ENCODE results near the gene ZNF689. TPM values are rescaled to one million over a fixed set of nuclear protein-coding genes. Genes with fewer than 3 reads are reported as not detected.
A peak's percentile ranks its signal among the peaks of the same experiment; 100 is the strongest.

ZNF689 gene
- total RNA-seq, 1 donor = 6.9 TPM

DNA sequence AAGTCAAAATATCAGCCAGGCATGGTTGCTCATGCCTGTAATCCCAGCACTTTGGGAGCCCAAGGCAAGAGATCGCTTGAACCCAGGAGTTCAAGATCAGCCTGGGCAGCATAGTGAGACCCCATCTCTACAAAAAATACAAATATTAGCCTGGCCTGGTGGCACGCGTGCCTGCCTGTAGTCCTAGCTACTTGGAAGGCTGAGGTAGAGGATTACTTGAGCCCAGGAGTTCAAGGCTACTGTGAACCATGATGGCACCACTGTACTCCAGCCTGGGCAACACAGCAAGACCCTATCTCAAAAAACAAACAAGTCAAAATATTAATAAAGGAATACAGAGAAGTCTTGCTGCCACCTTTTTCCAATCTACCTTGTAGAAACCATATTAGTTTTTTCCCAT, 4.2 kb downstream of the ZNF689 start:
- no peak overlapping the region for H3K4me3 ChIP-seq (ENCODE audit: low read depth, low read length)
- no peak for DNase-seq (ENCODE audit: low read depth)
- TF ChIP-seq, protein P1, sequence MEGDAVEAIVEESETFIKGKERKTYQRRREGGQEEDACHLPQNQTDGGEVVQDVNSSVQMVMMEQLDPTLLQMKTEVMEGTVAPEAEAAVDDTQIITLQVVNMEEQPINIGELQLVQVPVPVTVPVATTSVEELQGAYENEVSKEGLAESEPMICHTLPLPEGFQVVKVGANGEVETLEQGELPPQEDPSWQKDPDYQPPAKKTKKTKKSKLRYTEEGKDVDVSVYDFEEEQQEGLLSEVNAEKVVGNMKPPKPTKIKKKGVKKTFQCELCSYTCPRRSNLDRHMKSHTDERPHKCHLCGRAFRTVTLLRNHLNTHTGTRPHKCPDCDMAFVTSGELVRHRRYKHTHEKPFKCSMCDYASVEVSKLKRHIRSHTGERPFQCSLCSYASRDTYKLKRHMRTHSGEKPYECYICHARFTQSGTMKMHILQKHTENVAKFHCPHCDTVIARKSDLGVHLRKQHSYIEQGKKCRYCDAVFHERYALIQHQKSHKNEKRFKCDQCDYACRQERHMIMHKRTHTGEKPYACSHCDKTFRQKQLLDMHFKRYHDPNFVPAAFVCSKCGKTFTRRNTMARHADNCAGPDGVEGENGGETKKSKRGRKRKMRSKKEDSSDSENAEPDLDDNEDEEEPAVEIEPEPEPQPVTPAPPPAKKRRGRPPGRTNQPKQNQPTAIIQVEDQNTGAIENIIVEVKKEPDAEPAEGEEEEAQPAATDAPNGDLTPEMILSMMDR (IDR thresholded peaks at IDR 0.05; ENCODE audit: insufficient read depth, low read depth, low read length) = no peak

DNA sequence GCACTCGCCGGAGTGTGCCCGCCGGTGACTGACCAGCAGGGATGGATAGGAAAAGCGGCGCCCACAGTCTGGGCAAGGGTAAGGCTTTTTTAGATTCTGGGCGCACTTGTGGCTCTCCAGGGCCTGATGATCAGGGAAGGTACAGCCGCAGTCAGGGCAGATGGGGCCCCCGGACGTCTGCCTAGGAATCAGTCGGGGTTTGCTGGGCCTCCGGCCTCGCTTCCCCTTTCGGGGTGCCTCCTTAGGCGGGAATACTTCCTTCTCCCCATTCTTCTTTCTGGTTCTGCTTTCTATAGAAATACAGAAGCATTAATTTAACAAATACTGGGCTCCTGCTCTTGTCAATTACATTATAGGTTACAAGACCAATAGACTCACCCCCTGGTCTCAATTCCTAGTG, 5.0 kb downstream of the ZNF689 start:
- TF ChIP-seq, protein P1 (IDR thresholded peaks at IDR 0.05; ENCODE audit: insufficient read depth, low read depth, low read length) = no peak
- H3K4me3 ChIP-seq (ENCODE audit: low read depth, low read length) = no peak overlapping the region
- no peak for DNase-seq (ENCODE audit: low read depth)

GRCh38 chr16:30604316-30604947, 5.8 kb downstream of the ZNF689 start:
- DNase-seq (ENCODE audit: low read depth) = no peak
- TF ChIP-seq, protein P1 (IDR thresholded peaks at IDR 0.05; ENCODE audit: insufficient read depth, low read depth, low read length) = no peak
- H3K4me3 ChIP-seq (ENCODE audit: low read depth, low read length) = no peak overlapping the region

GRCh38 chr16:30603945-30604315, 6.3 kb downstream of the ZNF689 start:
- TF ChIP-seq, protein P1 (IDR thresholded peaks at IDR 0.05; ENCODE audit: insufficient read depth, low read depth, low read length) = no peak
- no peak for DNase-seq (ENCODE audit: low read depth)
- no peak overlapping the region for H3K4me3 ChIP-seq (ENCODE audit: low read depth, low read length)

DNA sequence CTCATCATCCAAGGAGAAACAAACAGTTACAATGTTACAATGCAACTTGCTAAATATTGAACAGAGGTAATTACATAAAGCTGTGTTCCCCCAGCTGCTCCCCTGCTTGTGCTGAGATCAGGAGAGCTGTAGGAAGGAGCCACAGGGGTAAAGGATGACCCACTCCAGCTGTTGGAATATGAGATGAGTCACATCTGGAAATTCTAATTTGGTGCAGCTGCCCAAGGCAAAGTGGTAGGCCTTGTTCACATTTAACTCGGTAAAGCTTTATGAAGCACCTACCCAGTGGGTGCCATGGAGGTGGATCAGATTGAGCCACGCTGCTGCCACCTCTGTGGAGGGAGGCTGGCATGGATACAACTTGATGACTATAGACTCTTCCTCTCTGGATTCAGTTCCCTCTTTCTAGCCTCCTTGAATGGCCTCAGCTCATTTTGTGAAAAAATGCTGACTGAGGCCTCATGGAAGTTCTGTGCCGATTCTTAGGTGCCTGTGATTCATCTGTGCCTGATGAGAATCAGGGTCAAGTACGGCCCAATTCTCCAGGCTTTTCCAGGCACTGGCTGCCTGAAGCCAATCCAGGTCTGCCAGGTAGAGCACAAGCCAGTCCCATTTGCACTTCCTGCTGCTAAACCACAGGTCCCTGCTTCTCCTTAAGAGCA, 7.4 kb downstream of the ZNF689 start:
- DNase-seq (ENCODE audit: low read depth) = peak; percentile 24
- H3K4me3 ChIP-seq (ENCODE audit: low read depth, low read length) = no peak overlapping the region
- TF ChIP-seq, protein P1 (IDR thresholded peaks at IDR 0.05; ENCODE audit: insufficient read depth, low read depth, low read length) = no peak

DNA sequence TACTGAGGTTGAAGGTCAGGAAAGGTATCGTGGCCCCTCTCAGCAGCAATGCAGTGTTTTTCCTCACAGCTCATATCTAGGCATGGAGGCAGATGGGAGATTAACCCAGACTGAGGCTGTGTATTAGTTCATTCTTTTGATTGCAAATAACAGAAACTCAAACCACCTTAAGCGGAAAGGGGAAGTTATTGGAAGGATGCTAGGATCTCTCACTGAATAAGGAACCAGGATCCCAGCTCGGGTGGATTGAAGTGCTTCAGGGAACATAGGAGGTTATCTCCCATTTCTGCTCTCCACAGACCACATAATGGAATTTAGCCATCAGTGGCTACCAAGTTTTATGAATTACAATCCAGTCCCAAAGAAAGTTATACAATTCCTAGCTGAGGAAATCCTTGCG, 8.2 kb downstream of the ZNF689 start:
- no peak for DNase-seq (ENCODE audit: low read depth)
- TF ChIP-seq, protein P1 (IDR thresholded peaks at IDR 0.05; ENCODE audit: insufficient read depth, low read depth, low read length) = no peak
- H3K4me3 ChIP-seq (ENCODE audit: low read depth, low read length) = no peak overlapping the region

Measured in fibroblast of villous mesenchyme (primary cell).